Heart left ventricle (tissue), 13 donors: Measurements from ENCODE around the gene BUB1B.

Source experiments
- CTCF ChIP-seq, 12 donors: fragments of 200-600 bp; sonication (generic) in 4 of 12; IDR thresholded peaks; one replicate each; pipeline versions ENCODE4 v1.5.0 to v1.8.0; 2018 to 2022; ENCODE audit warnings: antibody characterized with exemption in 12 of 12, mild to moderate bottlenecking in 5 of 12
- POLR2A ChIP-seq, 2 donors: fragments of 450-650 bp; IDR thresholded peaks; one replicate each; pipeline ENCODE4 v1.6.1; 2017; ENCODE audit warnings: antibody characterized with exemption in 2 of 2, mild to moderate bottlenecking in 2 of 2, moderate library complexity in 2 of 2
- donor health status: ischemic (EF 13 %, LVEDD 7.1; RV severe dilation, severe dysfunction).
- donor health status: DM: no; HTN: yes; CAD: no.
- donor health status: DM: no; HTN: no; CAD: no.
- donor health status: ischemic (EF 25% LVEDD 6.9; RV normal size, moderate dysfunction).
- donor health status: ischemic (EF 25% LVEDD 5.7; RV mildly dilated, moderate dysfunction).
- donor health status: ischemic (EF 35%, LVEDD 5.7; RV mildly dilated, moderate dysfunction).
- donor health status: nonischemic (EF 11% LVEDD 7.7; RV severe dilation, severe dysfunction).
- donor health status: DM: yes; HTN: yes; CAD: no.
- donor health status: PGD.
- donor health status: ischemic (EF 29% LVEDD 5.4; RV normal size, mild dysfunction).
- donor health status: nonischemic (EF 23%, LVEDD 6.1; RV moderate dilation, normal function).

GRCh38 chr15:40133544-40133943 lies 27.3 kb upstream of the BUB1B start:
- TF ChIP-seq CTCF (IDR thresholded peaks at IDR 0.05) (no peak), POLR2A (IDR thresholded peaks at IDR 0.05) (no peak)
